ENCODE results near the gene TNFRSF1B. TPM values are rescaled to one million over a fixed set of nuclear protein-coding genes. Genes with fewer than 3 reads are reported as not detected.
A peak's percentile ranks its signal among the peaks of the same experiment; 100 is the strongest.

Gene TNFRSF1B
- 3.1 TPM for total RNA-seq

- no peak for DNase-seq
Measured at GRCh38 chr1:12166834-12167492, at the start of gene TNFRSF1B. Gene TNFRSF1B (plus strand): TSS chr1:12166991. CDS start chr1:12167092, 101 bp downstream.

DNA sequence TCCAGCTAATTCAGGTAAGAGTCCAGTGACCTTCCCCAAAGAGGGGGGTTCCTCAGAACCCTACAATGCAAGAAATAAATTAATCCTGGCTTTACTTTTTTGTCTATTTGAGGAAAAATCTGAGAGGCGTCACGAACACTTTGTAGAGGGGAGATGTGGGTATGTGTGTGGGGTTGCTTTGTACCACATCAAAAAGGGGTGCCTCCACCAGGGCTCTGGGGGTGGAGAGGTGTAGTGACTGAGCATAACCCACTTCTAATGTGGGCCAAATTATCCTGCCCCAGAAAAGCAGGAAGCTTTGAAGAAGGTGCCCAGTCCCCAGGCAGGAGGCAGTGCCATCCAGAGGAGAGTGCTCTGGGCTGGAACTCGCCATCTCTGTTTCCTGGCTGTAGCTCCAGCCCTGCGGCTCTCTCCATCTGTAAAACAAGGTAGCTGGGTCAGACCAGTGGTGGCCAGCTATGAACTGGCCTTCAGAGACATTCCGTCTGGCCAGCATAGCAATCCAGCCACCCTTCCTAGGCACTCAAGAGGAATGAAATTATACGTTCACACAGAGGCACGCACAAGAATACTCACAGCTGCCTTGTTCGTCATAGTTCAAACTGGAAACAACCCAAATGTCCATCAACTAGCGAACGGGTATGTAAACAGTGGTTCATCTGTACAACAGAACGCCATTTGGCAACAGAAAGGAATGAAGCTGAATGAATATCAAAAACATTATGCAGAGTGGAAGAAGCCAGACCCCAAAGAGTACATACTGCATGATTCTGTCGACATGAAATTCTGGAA, 45.4 kb upstream of the TNFRSF1B start:
- DNase-seq, result no peak

DNA sequence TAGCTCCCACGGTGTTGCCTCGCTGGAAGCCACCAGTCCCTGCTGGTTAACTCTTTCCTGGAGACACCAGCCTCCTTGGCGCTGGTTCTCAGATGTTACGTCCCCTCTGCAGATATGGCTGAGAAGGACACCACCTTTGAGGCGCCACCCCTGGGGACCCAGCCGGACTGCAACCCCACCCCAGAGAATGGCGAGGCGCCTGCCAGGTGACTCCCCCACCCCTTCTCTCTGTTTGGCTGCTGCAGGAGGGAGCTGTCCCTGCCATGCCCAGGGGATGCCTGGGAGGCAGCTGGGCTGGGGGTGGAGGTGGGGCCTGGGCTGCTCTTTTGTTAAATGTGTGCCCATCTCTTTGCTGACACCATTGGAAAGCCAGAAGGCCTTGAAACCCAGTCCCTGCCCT, 43.6 kb upstream of the TNFRSF1B start:
- DNase-seq, result no peak

DNA sequence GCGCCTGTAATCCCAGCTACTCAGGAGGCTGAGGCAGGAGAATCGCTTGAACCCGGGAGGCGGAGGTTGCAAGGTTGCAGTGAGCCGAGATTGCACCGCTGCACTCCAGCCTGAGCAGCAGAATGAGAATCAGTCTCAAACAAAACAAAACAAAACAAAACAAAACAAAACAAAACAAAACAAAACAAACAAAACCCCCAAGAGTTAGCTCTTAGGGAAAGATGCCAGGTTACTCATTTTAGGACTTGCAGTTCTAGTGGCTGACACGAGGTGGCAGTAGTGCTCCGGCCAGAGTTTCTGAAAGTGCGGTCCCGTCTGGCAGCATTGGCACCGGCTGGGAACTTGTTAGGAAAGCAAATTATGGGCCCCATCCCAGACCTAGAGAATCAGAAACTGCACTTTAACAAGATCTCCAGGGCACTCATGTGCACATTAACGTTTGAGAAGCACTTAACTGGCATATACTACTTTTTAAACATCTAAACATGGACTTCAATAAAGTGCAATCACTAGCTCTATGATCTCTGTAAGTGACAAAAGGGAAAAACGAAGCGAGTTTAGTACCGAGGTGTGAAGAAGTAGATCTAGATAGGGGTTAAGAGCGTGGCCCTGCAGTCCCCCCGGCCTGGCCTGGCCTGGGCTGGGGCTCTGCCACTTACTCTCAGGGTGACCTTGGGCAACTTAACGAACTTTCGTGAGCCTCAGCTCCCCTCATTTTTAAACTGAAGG, 41.9 kb upstream of the TNFRSF1B start:
- DNase-seq, result peak; percentile 15

- no peak for DNase-seq
Measured at GRCh38 chr1:12125422-12126355, 41.1 kb upstream of the TNFRSF1B start.

DNA sequence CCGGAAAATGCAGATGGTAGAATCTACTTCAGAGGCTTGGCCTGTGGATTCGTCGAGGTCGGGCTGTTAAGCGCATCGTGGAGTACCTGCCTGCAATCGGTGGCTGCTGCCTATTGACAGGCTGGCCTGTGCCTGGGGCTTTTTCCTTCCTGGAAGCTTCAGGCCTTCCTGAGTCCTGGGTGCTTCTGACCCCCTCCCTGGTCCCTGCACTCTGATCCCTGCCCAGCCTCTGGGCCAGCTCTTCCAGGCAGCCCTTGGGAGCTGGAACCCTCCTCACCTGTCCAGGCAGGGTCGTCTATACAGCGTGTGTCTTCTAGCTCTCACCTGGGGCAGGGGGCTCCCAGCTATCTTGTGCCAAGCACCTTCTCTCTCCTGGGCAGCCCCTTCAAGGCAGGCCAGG, 40.0 kb upstream of the TNFRSF1B start:
- DNase-seq, result no peak

- no peak for DNase-seq
Measured at GRCh38 chr1:12127206-12127810, 39.5 kb upstream of the TNFRSF1B start.

GRCh38 chr1:12128120-12128519, 38.7 kb upstream of the TNFRSF1B start:
- no peak for DNase-seq

- DNase-seq, result no peak
Measured at GRCh38 chr1:12129624-12130023, 37.2 kb upstream of the TNFRSF1B start.

GRCh38 chr1:12130466-12131130, 36.2 kb upstream of the TNFRSF1B start:
- DNase-seq, result no peak

DNA sequence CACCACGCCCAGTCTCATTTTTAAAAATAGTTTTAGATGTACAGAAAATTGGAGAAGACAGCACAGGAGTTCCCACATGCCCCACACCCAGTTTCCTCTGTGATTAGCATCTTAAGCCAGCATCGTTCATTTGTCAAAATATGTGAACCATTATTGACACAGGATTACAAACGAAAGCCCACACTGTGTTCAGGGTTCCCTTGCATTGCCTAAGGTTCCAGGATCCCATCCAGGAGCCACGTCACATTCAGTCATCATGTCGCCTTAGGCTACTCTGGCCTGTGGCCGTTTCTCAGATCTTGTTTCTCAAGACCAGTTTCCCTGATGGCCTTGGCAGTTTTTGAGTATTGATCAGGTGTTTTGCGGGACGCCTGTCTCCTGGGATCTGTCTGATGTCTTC, 34.7 kb upstream of the TNFRSF1B start:
- DNase-seq, result no peak

GRCh38 chr1:12134716-12135115, 32.1 kb upstream of the TNFRSF1B start:
- DNase-seq, result no peak

- DNase-seq, result no peak
Measured at GRCh38 chr1:12135612-12136011, 31.2 kb upstream of the TNFRSF1B start.

- no peak for DNase-seq
Measured at GRCh38 chr1:12136916-12137610, 29.7 kb upstream of the TNFRSF1B start.

DNA sequence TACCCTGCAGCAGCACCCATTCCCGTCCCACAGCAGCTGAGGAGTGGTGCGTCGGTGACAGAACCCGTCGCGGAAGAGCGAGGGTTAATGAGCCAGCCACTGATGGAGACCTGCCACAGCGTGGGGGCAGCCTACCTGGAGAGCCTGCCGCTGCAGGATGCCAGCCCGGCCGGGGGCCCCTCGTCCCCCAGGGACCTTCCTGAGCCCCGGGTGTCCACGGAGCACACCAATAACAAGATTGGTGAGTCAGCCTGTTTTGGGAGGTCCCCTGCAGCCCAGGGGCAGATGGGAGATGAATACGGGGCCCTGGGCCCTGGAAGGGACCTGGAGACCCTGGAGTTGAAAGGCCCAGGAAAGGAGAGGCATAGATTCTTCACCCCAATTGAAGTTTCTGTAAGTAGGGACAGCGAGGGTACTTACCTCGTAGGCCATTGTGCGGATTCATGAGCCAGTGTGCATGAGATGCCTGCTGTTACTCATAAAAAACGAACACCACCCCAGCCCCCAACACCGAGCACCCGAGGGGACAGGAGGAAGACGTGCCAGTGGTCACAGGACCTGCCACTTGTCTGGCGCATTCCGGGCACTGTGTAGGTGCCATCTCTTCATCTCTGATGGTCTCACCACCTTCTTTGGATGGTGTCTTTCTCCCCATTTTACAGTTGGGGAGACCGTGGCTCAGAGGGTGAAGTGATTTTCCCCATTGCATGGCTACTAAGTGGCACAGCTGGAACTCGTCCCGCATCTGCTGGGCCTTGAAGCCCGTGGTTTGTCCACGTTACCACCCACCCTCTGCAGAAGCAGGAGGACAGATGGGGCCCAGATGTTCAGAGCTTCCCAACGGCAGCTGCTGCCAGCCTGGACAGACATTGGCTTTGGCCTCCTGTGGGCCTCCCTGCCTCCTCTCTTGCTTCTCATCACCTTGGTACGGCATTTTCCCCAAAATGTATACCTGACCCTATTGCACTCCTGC, 28.3 kb upstream of the TNFRSF1B start:
- no peak for DNase-seq

GRCh38 chr1:12140016-12140415, 26.8 kb upstream of the TNFRSF1B start:
- no peak for DNase-seq

GRCh38 chr1:12140515-12141162, 26.2 kb upstream of the TNFRSF1B start:
- DNase-seq, result no peak

- no peak for DNase-seq
Measured at GRCh38 chr1:12141163-12141850, 25.5 kb upstream of the TNFRSF1B start.

Measured in occipital lobe (tissue), 2 donors.